GM15510 (cell line): Measurements from ENCODE around the gene CHD5.

Experiments used
- POLR2A ChIP-seq: IDR thresholded peaks from 3 replicates; pipeline ENCODE4 v1.6.1; 2011; ENCODE audit warnings: borderline replicate concordance; ENCODE audit not compliant: insufficient read length; ENCODE audit errors: extremely low read depth

CHD5 gene

DNA sequence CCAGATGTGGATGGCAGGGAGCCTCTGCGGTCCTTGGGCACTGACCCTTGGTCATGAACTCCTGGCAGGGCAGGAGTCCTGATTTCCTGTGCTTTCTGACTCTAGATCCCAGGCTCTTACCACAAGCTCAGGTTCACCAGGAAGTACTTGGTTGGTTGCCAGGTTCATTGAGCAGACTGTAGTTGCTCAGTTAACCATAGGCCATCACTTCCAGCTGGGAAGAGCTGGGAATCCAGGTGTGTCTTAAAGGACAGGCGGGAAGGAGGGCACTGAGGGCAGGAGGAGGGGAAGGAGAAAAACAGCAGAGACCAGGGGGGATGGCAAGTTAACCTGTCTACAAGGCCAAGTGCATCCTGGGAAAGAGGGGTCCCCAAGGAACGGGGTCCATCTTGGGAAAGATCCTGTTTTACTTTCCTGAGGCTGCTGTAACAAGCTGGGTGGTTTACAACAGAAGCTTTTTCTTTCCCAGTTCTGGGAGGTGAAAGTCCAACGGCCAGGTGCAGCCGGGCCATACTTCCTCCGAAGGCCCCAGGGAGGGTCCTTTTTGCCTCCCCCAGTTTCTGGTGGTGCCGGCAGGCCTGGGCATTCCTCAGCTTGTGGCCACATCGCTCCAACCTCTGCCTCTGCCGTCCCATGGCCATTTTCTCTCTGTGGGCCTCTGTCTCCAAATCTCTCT lies 122.8 kb downstream of the CHD5 start:
- TF ChIP-seq POLR2A = no peak

DNA sequence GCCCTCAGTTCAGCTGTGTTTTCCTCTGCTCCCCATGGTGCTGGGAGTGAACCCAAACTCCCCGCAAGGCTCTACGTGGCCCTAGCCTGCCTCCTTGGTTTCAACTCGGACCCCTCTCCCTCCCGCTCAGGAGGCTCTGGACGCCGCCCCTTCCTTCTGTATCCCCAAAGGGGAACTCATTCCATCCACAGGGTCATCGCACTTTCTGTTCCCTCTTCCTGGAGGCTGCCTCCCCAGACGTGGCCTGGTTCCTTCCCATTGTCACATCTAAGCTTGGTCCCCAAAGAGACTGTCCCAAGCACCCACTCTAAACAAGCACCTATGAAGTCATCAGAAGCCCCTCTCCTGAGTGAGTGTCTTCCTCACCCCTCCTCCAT lies 123.6 kb downstream of the CHD5 start:
- TF ChIP-seq POLR2A = no peak

DNA sequence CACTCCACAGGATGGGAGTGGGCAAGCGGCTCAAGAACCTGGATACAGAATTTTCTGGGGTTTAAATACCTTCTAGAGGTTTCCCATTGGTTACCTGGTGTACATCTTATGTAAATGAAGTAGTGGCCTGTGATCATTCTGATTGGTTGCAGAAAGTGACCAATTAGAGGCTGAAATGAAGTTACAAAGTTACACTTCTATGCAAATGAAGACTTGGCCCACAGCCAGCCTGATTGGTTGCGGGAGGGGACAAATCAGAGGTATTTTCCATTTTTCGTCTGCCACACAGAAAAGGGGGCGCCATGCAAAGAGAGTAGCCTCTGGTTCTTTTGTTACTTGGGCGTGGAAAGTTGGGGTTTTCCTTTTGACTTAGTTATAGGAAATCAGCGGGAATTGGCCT lies 125.5 kb downstream of the CHD5 start:
- no peak for TF ChIP-seq POLR2A

DNA sequence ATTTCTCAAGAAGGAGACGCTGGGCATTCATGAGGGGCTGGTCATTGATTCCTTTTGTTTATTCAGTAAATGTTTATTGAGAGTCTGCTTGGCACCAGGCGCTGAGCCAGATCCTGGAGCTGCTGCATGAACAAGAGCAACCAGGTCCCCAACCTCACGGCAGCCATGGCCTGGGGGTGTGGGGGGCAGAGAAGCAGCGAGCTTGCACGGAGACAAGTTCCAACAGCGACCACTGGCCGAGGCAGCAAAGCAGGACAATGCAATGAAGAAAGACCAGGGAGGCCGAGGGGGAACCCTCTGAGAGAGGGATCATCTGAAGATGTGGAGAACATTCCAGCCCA lies 126.9 kb downstream of the CHD5 start:
- no peak for TF ChIP-seq POLR2A

DNA sequence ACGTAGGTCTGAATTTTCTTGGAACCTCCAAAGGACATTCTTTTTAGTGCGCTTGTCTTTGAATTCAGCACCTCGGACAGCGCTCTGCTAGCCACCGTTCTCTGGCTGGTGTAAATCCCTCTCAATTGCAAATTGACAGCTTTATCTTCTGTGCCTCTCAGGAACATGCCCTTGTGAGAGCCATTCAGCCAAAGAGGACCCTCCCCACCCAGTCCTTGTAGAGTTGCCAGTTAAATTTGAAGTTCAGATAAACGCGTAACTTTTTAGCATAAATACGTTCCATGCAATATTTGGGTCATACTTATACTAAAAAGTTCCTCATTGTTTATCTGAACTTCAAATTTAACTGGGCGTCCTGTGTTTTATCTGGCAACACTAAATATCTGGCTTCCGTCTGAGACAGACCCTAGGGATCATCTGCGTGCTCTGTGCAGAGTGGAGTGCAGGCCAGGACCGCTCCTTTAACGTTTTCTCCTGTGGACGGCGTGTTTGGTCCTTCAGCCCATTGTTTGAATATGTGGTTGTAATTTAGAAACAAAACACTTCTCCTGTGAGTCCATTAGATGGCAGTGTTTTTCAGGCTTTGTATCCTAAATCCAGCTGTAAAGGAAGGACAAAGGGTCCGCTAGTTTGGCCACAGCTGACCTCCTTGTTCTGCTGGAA lies 127.4 kb downstream of the CHD5 start:
- TF ChIP-seq POLR2A = no peak
